T-helper 17 cell (primary cell): Measurements from ENCODE around the gene PLVAP. TPM values are rescaled to one million over a fixed set of nuclear protein-coding genes. Genes with fewer than 3 reads are reported as not detected.

Experiments
- ATAC-seq: fragments of 150-1000 bp; cut with Tn5 transposase; 2 replicates; pipeline ENCODE4 v1.10.0; 2021; ENCODE audit warnings: mild to moderate bottlenecking, moderate library complexity
- DNase-seq, 3 donors: peaks; one replicate each; pipeline versions ENCODE4 v3.0.0 to v3.0.0-alpha.2; 2020 to 2021
- H3K9me3 ChIP-seq: one replicate; pipeline ENCODE4 v1.7.0; 2013; ENCODE audit warnings: low read length, mild to moderate bottlenecking; ENCODE audit not compliant: control insufficient read depth, poor library complexity, severe bottlenecking
- H3K27ac Mint-ChIP-seq: one replicate; pipeline ENCODE4 v1.8.0; 2022; ENCODE audit warnings: mild to moderate bottlenecking, moderate library complexity, mixed read lengths
- H3K27me3 Mint-ChIP-seq: one replicate; pipeline ENCODE4 v1.8.0; 2022; ENCODE audit warnings: mixed read lengths
- H3K36me3 Mint-ChIP-seq: one replicate; pipeline ENCODE4 v1.8.0; 2022; ENCODE audit warnings: low read depth, mixed read lengths
- H3K4me1 Mint-ChIP-seq: one replicate; pipeline ENCODE4 v1.8.0; 2022; ENCODE audit warnings: mild to moderate bottlenecking, mixed read lengths
- H3K4me3 Mint-ChIP-seq: one replicate; pipeline ENCODE4 v1.8.0; 2022; ENCODE audit warnings: mild to moderate bottlenecking, moderate library complexity, mixed read lengths
- total RNA-seq, 4 donors: library from RNA in 2 of 4; stranded (reverse) in 2 of 4; gene quantifications; one replicate each; pipeline ENCODE4 v1.2.3 and lab custom pipeline; 2022 to 2026

Gene PLVAP
- total RNA-seq, 2 donors from 2014 or later: not detected

GRCh38 chr19:17340871-17341357 is 36.2 kb downstream of the PLVAP start:
- H3K36me3 Mint-ChIP-seq: no peaks in the 10 kb centered on the region
- no peak overlapping the region for H3K27ac Mint-ChIP-seq
- H3K27me3 Mint-ChIP-seq: no peaks in the 10 kb centered on the region
- ATAC-seq: no peak
- H3K4me1 Mint-ChIP-seq: peaks cover 11% of the 10 kb centered on the region
- no peaks in the 10 kb centered on the region for H3K9me3 ChIP-seq
- H3K4me3 Mint-ChIP-seq: no peak overlapping the region
- DNase-seq: no peak

DNA sequence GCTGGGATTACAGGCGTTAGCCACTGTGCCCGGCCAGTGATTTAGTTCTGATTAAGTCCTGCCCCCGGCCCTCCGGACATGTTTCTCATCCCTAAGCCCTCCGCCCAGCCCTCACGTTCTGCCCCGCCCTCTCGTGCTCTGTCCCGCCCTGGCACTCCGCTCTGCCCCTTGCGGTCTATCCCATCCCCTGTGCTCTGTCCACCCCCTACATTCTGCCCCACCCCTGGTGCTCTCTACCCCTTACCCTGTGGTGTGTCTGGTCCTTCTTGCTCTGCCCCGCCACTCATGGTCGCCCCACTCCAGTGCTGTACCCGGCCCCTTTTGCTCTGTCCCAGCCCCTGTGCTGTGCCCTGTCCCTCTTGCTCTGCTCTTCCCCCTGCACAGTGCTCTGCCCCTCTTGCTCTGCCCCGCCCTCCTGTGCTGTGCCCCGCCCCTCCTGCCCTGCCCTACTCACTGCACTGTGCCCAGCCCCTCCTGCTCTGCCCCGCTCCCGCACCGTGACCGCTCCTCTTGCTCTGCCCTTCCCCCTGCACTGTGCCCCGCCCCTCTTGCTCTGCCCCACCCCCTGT is 36.8 kb downstream of the PLVAP start:
- no peaks in the 10 kb centered on the region for H3K9me3 ChIP-seq
- Mint-ChIP-seq H3K27me3 (no peaks in the 10 kb centered on the region), H3K4me3 (peak overlapping the region; percentile 39), H3K4me1 (peaks cover 11% of the 10 kb centered on the region), H3K36me3 (no peaks in the 10 kb centered on the region), H3K27ac (no peak overlapping the region)
- DNase-seq (no peak), ATAC-seq (no peak)

DNA sequence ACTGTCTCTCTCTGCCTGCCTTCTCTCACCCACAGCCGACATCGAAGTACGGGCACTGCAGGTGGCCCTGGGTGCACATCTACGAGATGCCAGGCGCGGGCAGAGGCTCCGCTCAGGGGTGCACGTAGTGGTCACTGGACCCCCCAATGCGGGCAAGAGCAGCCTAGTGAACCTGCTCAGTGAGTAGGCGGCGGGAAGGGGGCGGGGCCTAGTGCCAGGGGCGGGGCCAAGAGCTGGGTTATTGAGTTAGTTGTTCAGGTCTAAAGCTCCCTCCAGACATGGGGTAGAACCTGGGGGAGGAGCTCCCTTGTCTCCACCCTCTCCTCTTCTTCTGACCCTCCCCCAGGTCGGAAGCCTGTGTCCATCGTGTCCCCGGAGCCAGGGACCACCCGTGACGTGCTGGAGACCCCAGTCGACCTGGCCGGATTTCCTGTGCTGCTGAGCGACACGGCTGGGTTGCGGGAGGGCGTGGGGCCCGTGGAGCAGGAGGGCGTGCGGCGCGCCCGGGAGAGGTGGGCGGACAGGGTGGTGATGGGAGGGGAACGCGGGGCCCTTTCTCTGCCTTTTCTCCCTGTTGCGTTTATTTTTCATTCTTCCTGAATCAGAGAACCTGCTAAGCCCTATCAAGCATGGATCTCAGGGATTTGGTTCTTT is 37.9 kb downstream of the PLVAP start:
- no peaks in the 10 kb centered on the region for H3K9me3 ChIP-seq
- Mint-ChIP-seq H3K4me1 (peaks cover 14% of the 10 kb centered on the region), H3K27me3 (no peaks in the 10 kb centered on the region), H3K27ac (no peak overlapping the region), H3K4me3 (peak overlapping the region; percentile 98), H3K36me3 (no peaks in the 10 kb centered on the region)
- DNase-seq: no peak
- no peak for ATAC-seq

DNA sequence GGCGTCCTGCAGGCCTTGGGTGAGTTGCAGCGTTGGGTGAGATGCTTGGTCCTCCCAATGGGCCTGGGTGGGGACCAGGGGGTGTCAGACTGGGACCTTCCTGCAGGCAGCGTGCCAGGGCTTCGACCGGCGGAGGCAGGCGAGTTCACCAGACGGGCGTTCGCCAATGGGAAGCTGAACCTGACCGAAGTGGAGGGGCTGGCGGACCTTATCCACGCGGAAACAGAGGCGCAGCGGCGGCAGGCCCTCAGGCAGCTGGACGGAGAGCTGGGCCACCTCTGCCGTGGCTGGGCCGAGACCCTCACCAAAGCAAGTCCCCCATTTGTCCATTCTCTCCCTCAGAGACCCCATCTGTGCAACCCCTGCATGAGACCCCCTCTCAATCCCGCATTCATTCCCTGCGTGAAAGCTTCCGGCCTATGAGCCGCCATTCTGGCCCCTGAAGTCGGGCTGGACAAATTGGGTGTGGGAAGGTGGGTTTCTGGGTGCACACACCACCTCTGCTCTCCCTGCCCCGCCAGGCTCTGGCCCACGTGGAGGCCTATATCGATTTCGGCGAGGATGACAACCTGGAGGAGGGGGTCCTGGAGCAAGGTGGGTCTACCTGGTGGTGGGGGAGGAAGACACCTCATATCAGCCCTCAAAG is 38.6 kb downstream of the PLVAP start:
- H3K27ac Mint-ChIP-seq: peak overlapping the region; percentile 93

DNA sequence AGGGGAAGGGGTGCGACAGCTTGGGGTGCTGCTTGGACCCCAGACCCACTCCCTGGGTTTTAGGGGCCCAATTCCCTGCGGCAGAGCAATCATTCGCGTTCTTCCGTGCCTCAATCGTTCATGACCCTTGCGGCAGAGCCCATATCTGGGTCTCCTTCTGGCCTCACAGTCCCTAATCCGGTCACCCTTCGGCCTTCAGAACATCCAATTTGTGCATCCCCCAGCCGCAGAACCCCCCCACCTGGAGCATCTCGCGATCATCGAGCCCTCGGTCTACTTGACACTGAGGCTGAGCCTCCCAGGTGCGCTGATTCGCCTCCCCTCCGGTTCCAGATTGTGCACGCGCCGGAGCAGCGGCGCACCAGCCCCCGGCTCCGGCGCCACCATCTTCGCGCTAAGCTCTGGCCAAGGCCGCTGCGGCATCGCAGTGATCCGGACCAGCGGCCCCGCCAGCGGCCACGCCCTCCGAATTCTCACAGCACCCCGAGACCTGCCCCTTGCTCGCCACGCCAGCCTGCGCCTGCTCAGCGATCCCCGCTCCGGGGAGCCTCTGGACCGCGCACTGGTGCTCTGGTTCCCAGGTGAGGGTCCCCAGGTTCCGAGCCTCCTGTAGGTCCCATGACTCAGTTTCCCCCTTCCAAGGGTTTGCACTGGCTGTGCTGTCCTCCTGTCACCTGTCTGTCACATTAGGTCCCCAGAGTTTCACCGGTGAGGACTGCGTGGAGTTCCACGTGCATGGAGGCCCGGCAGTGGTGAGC is 39.3 kb downstream of the PLVAP start:
- ATAC-seq: peak; percentile 10
- H3K4me1 Mint-ChIP-seq: peaks cover 17% of the 10 kb centered on the region
- DNase-seq: peak in 1 of 3 donors; percentile 16
- peak overlapping the region; percentile 93 for H3K27ac Mint-ChIP-seq
- peak overlapping the region; percentile 98 for H3K4me3 Mint-ChIP-seq
- H3K27me3 Mint-ChIP-seq: no peaks in the 10 kb centered on the region
- H3K9me3 ChIP-seq: no peaks in the 10 kb centered on the region
- H3K36me3 Mint-ChIP-seq: peaks cover 2% of the 10 kb centered on the region

More for the DNA sequence above, 38.6 kb downstream of the PLVAP start:
- peak overlapping the region; percentile 98 for H3K4me3 Mint-ChIP-seq
- peaks cover 17% of the 10 kb centered on the region for H3K4me1 Mint-ChIP-seq
- H3K36me3 Mint-ChIP-seq: peaks cover 2% of the 10 kb centered on the region
- H3K9me3 ChIP-seq: no peaks in the 10 kb centered on the region
- ATAC-seq (no peak), DNase-seq (no peak)
- H3K27me3 Mint-ChIP-seq: no peaks in the 10 kb centered on the region

GRCh38 chr19:17336872-17337674 is 40.1 kb downstream of the PLVAP start, which contains the start of gene GTPBP3:
Gene GTPBP3 (plus strand): TSS chr19:17337553. CDS start chr19:17337612, 59 bp downstream.
- Mint-ChIP-seq H3K36me3 (peaks cover 2% of the 10 kb centered on the region), H3K27me3 (no peaks in the 10 kb centered on the region), H3K27ac (peak within 1 kb of the TSS; percentile 93), H3K4me3 (peak within 1 kb of the TSS; percentile 98), H3K4me1 (peaks cover 20% of the 10 kb centered on the region)
- peak; percentile 91 for ATAC-seq
- no peaks in the 10 kb centered on the region for H3K9me3 ChIP-seq
- peak; percentile 90 to 93 (median 92) for DNase-seq

DNA sequence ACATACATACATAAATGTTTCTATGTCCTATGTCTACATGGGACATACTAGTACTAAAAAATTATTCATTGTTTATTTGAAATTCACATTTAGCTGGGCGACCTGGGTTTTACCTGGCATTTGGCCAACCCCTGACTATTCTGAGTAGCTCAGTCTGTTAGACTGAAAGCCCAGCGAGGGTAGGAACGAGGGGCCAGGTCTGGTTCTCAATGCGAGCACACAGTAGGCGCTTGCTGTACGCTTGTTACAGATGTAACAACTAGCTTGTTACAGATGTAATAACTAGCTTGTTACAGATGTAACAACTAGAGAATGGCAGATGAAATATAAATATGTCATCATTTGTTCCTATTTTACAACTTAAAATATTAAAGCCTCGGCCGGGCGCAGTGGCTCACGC is 41.6 kb downstream of the PLVAP start:
- Mint-ChIP-seq H3K27ac (no peak overlapping the region), H3K36me3 (peaks cover 2% of the 10 kb centered on the region), H3K4me1 (peaks cover 23% of the 10 kb centered on the region), H3K27me3 (no peaks in the 10 kb centered on the region), H3K4me3 (peak overlapping the region; percentile 28)
- ATAC-seq (no peak), DNase-seq (no peak)
- no peaks in the 10 kb centered on the region for H3K9me3 ChIP-seq

DNA sequence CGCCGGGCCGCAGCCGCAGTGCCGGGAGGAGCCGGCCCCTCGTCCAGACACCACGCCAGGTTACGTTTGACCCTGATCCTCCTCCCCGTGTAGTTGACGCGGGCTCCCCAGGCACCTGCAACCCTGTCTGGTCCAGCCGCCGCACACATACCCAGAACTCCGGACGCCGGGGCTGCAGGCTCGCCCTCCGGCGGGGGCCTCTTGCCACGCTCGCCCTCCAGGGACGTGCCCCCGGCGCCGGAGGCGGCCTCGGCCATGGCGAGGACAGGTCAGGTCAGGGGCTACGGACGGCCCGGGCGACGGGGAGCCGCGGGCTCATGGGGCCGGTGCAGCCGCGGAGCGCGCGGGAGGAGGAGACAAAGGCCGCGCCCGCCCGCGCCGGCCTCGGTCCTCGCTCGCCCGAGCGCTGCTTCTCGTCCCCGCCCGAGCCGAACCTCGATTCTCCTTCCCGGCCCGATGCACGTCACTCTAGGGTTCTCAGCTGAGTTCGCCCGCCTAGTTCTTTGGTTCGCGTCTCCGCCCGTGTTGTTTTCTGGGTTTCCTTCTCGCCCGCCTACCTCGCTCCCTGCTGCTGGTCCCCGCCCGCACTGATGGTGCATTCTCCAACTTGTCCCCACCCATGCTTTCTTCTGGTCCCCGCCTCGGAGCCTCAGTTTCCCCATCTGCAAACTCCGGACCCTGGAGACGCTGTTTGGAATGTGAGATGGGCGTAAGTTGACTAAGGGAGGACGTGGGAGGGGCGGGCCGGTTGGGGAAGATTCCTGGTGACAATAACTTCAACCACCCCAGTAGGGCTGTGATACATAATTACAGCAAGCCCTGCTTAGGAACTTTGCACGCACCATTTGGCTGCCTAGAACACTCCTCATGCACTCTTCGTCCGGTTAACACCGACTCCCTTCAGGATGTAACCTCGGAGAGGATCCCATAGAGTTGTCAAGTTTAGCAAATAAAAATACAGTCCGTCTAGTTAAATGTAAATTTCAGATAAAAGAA is 42.4 kb downstream of the PLVAP start, which contains the start of gene ANO8:
TSS of gene ANO8 (minus strand) at position 442 of the 996 bp plus-strand sequence. CDS start at position 257, 185 bp downstream.
- peaks cover 2% of the 10 kb centered on the region for H3K36me3 Mint-ChIP-seq
- ATAC-seq: peak; percentile 68
- peak within 1 kb of the TSS; percentile 92 for H3K4me3 Mint-ChIP-seq
- no peaks in the 10 kb centered on the region for H3K9me3 ChIP-seq
- peak; percentile 85 to 96 (median 88) for DNase-seq
- no peak within 1 kb of the TSS for H3K27ac Mint-ChIP-seq
- H3K4me1 Mint-ChIP-seq: peaks cover 22% of the 10 kb centered on the region
- H3K27me3 Mint-ChIP-seq: no peaks in the 10 kb centered on the region

GRCh38 chr19:17333611-17334413 is 43.3 kb downstream of the PLVAP start:
- H3K27me3 Mint-ChIP-seq: no peaks in the 10 kb centered on the region
- DNase-seq (peak in 2 of 3 donors; percentile 51 to 53), ATAC-seq (peak; percentile 29)
- no peaks in the 10 kb centered on the region for H3K9me3 ChIP-seq
- H3K4me1 Mint-ChIP-seq: peaks cover 23% of the 10 kb centered on the region
- H3K36me3 Mint-ChIP-seq: peaks cover 2% of the 10 kb centered on the region
- peak overlapping the region; percentile 92 for H3K4me3 Mint-ChIP-seq
- H3K27ac Mint-ChIP-seq: no peak overlapping the region

DNA sequence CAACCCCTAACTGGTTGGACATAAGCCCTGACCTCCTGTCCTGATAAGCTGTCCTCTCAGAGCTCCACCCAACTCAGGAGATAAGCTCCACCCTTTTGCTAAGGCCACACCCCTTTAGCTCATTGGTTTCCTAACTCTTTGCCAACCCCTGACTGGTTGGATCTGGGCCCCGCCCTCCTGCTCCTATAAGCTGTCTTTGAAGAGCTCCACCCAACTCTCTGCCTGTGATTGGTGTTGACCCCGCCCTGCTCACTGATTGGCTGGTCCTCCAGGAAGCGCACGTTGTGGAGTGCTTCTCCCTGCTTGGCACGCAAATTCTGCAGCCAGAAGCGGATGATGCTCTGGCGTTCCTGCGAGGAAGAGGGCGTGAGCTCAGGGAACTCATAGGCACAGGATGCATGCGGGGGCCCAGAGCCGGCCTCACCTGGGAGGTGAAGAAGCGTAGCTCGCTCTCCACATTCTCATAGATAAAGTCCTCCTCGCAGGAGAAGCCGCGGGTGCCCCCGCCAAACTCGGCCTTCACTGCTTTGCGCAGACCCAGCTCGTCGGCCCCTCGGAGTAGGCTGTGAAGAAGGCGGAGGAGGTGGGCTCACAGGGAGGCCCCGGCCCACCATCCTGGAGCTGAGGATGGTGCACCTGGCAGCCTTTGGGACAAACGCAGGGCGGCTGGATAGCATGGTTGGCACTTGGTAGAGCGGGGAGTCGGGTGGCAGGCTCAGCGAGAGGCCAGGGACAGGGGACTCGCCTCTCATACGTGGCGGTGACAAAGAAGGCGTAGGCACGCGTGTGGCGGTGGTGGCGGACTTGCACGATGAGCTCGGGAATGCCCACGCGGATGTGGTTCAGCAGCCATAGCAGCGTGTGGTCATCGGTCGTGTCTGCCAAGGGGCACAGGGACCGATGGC is 44.2 kb downstream of the PLVAP start:
- H3K9me3 ChIP-seq: no peaks in the 10 kb centered on the region
- Mint-ChIP-seq H3K27me3 (no peaks in the 10 kb centered on the region), H3K36me3 (peaks cover 2% of the 10 kb centered on the region), H3K4me3 (peak overlapping the region; percentile 15), H3K27ac (no peak overlapping the region), H3K4me1 (peaks cover 21% of the 10 kb centered on the region)
- DNase-seq (no peak), ATAC-seq (no peak)
